ENCODE data around the gene KIAA1549. TPM values are rescaled to one million over a fixed set of nuclear protein-coding genes. Genes with fewer than 3 reads are reported as not detected.

Gene KIAA1549
- total and polyA plus RNA-seq, 9 donors = 1.2 to 5.0 (median 3.6) TPM

DNA sequence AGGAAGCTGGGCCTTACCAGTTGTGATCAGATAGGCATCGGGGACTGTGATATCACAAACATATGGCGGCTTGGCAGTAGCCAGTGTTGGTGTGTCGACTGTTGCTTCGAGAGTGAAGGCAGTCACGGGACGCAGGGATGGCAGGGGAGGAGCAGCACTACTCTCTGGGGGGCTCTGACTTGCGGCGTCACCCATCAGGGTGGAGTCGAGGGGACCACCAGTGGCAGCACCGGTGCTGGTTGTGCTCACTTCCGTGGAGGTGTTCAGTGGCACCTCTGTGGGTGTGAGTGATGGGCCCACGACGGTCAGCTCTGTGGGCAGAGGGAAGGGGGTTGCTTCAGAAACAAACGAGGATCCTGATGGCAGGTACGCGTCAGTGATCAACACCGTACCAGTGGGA, 64.5 kb downstream of the KIAA1549 start:
- 91 to 94% (median 93%) methylated on average over 17 of the region's 17 CpGs for WGBS, 3 donors
- no peak for TF ChIP-seq POLR2A (IDR thresholded peaks at IDR 0.05)
- TF ChIP-seq EP300 (IDR thresholded peaks at IDR 0.05) = no peak
- TF ChIP-seq, protein P1, sequence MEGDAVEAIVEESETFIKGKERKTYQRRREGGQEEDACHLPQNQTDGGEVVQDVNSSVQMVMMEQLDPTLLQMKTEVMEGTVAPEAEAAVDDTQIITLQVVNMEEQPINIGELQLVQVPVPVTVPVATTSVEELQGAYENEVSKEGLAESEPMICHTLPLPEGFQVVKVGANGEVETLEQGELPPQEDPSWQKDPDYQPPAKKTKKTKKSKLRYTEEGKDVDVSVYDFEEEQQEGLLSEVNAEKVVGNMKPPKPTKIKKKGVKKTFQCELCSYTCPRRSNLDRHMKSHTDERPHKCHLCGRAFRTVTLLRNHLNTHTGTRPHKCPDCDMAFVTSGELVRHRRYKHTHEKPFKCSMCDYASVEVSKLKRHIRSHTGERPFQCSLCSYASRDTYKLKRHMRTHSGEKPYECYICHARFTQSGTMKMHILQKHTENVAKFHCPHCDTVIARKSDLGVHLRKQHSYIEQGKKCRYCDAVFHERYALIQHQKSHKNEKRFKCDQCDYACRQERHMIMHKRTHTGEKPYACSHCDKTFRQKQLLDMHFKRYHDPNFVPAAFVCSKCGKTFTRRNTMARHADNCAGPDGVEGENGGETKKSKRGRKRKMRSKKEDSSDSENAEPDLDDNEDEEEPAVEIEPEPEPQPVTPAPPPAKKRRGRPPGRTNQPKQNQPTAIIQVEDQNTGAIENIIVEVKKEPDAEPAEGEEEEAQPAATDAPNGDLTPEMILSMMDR (IDR thresholded peaks at IDR 0.05) = no peak
- Histone ChIP-seq H3K27me3 (no peaks in the 10 kb centered on the region), H3K27ac (no peak overlapping the region), H3K36me3 (no peaks in the 10 kb centered on the region), H3K4me1 (ENCODE audit: insufficient read depth) (no peaks in the 10 kb centered on the region), H3K9me3 (no peaks in the 10 kb centered on the region), H3K4me3 (no peak overlapping the region)
- intact Hi-C loops (cut with DNase I) = no loop called here
- no peak for DNase-seq

- Histone ChIP-seq H3K27ac (no peak overlapping the region), H3K4me1 (ENCODE audit: insufficient read depth) (no peaks in the 10 kb centered on the region), H3K9me3 (no peaks in the 10 kb centered on the region), H3K4me3 (no peak overlapping the region), H3K36me3 (no peaks in the 10 kb centered on the region), H3K27me3 (no peaks in the 10 kb centered on the region)
- WGBS, 3 donors = 94 to 98% (median 95%) methylated on average over 6 of the region's 6 CpGs
- DNase-seq = no peak
- intact Hi-C loops (cut with DNase I) = no loop called here
- no peak for TF ChIP-seq EP300 (IDR thresholded peaks at IDR 0.05)
- TF ChIP-seq, protein P1 (IDR thresholded peaks at IDR 0.05) = no peak
- no peak for TF ChIP-seq POLR2A (IDR thresholded peaks at IDR 0.05)
Measured at GRCh38 chr7:138916275-138916674, 64.9 kb downstream of the KIAA1549 start.

DNA sequence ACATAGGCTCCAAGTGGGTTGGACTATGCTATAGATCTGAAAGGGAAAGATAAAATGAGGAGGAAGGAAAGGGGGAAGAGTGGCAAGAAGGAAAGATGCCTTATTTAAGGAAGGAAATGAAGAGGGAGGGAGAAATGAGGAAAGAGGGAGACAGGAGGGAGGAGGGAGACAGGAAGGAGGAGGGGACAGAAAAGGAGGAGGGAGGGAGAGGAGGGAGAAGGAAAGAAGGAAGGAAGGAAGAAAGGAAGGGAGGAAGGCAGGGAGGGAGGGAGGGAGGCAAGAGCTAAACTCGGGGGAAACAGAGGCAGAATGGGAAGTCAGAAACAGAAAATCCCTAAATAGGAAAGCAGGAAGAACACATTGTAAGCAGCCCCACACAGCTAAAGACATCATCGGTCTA, 67.4 kb downstream of the KIAA1549 start:
- TF ChIP-seq, protein P1 (IDR thresholded peaks at IDR 0.05) = no peak
- no peaks in the 10 kb centered on the region for H3K27me3 ChIP-seq

DNA sequence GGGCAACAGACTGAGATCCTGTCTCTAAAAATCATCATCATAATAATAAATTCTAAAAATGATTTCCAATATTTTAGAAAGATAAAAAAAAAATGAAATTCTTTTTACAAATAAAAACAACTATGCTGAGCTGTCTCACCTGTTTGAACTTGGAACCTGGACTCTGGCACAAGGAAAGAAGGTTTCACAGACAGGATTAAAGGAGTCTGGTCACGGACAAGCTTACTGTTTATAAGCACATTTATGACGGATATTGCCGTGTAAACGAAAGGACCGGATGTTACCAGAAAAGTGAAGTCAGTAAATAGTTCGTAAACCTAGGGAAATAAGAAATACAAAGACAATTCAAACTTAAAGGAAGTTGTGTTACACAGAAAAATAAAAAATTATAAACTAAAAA, 70.2 kb downstream of the KIAA1549 start:
- intact Hi-C loops (cut with DNase I) = no loop called here
- H3K36me3 ChIP-seq = no peaks in the 10 kb centered on the region
- H3K9me3 ChIP-seq = no peaks in the 10 kb centered on the region
- 68 to 93% (median 81%) methylated on average over 6 of the region's 6 CpGs for WGBS, 3 donors
- H3K4me3 ChIP-seq = no peak overlapping the region
- no peak for TF ChIP-seq EP300 (IDR thresholded peaks at IDR 0.05)
- H3K27me3 ChIP-seq = no peaks in the 10 kb centered on the region
- DNase-seq = no peak
- H3K4me1 ChIP-seq (ENCODE audit: insufficient read depth) = peaks cover 3% of the 10 kb centered on the region
- H3K27ac ChIP-seq = no peak overlapping the region

More for the DNA sequence above, 67.4 kb downstream of the KIAA1549 start:
- intact Hi-C loops (cut with DNase I) = no loop called here
- H3K4me3 ChIP-seq = no peak overlapping the region
- no peak overlapping the region for H3K27ac ChIP-seq
- WGBS, 3 donors = 78 to 92% (median 89%) methylated on average over 2 of the region's 2 CpGs
- no peaks in the 10 kb centered on the region for H3K9me3 ChIP-seq
- no peaks in the 10 kb centered on the region for H3K4me1 ChIP-seq (ENCODE audit: insufficient read depth)
- DNase-seq = no peak
- H3K36me3 ChIP-seq = no peaks in the 10 kb centered on the region

- no peak for DNase-seq
- H3K27ac ChIP-seq = no peak overlapping the region
- no peaks in the 10 kb centered on the region for H3K27me3 ChIP-seq
- H3K4me1 ChIP-seq (ENCODE audit: insufficient read depth) = peaks cover 3% of the 10 kb centered on the region
- 51 to 55% (median 53%) methylated on average over 8 of the region's 8 CpGs for WGBS, 3 donors
- TF ChIP-seq POLR2A (IDR thresholded peaks at IDR 0.05) = no peak
- no peak for TF ChIP-seq EP300 (IDR thresholded peaks at IDR 0.05)
- TF ChIP-seq, protein P1 (IDR thresholded peaks at IDR 0.05) = no peak
- intact Hi-C loops (cut with DNase I) = no loop called here
- no peaks in the 10 kb centered on the region for H3K36me3 ChIP-seq
- H3K9me3 ChIP-seq = no peaks in the 10 kb centered on the region
- H3K4me3 ChIP-seq = no peak overlapping the region
Measured at GRCh38 chr7:138907850-138908249, 73.3 kb downstream of the KIAA1549 start.

Measured in ovary (tissue), 9 donors.